PFSK-1 (cell line): Measurements from ENCODE around the gene TXNDC16.

ENCODE experiments used
- FOXP2 ChIP-seq: optimal IDR thresholded peaks from 2 replicates; pipeline ENCODE3; 2011; ENCODE audit warnings: borderline replicate concordance, control low read depth, inconsistent platforms; ENCODE audit not compliant: insufficient read depth; ENCODE audit errors: extremely low read length, extremely low read depth
- POLR2AphosphoS5 ChIP-seq: IDR thresholded peaks from 2 replicates; pipeline ENCODE4 v1.6.1; 2012; ENCODE audit warnings: low read depth, mild to moderate bottlenecking, control low read depth, low read length, moderate library complexity
- SIN3A ChIP-seq: IDR thresholded peaks from 2 replicates; pipeline ENCODE4 v1.6.1; 2012; ENCODE audit warnings: mild to moderate bottlenecking, low read length, moderate library complexity, borderline replicate concordance; ENCODE audit not compliant: insufficient read depth
- TAF1 ChIP-seq: IDR thresholded peaks from 2 replicates; pipeline ENCODE4 v1.6.1; 2012; ENCODE audit warnings: low read length, control low read depth, borderline replicate concordance; ENCODE audit not compliant: insufficient read depth
- TF ChIP-seq, protein P1 (sequence below), 2 experiments: IDR thresholded peaks; 2 replicates each; pipeline versions ENCODE4 v1.6.1 to v1.8.0; 2011 to 2012; ENCODE audit warnings: low read depth in 2 of 2, low read length in 2 of 2, control low read depth in 1 of 2, inconsistent platforms in 1 of 2, mild to moderate bottlenecking in 1 of 2, moderate library complexity in 1 of 2; ENCODE audit not compliant: insufficient read depth in 1 of 2

DNA sequence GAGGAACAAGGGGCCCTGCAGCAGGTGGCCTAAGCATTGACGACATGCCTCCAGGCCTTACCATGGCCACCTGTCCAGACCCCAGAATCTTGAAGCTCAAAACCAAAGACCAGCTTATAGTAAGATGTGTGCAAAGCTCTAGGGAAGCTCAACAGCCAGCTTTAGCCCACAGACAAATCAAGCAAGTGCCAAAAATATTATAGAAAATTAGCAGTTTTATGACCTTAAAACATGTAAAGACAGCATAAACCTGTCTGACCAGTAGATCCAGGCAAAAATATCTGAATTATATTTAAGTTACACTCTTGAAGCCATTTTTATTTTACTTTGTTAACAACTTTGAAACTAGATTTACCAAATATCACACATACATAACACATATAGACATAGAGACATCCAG, 90.6 kb downstream of the TXNDC16 start:
- TF ChIP-seq POLR2AphosphoS5 (no peak), SIN3A (no peak), TAF1 (no peak), FOXP2 (no peak)
- TF ChIP-seq, protein P1, sequence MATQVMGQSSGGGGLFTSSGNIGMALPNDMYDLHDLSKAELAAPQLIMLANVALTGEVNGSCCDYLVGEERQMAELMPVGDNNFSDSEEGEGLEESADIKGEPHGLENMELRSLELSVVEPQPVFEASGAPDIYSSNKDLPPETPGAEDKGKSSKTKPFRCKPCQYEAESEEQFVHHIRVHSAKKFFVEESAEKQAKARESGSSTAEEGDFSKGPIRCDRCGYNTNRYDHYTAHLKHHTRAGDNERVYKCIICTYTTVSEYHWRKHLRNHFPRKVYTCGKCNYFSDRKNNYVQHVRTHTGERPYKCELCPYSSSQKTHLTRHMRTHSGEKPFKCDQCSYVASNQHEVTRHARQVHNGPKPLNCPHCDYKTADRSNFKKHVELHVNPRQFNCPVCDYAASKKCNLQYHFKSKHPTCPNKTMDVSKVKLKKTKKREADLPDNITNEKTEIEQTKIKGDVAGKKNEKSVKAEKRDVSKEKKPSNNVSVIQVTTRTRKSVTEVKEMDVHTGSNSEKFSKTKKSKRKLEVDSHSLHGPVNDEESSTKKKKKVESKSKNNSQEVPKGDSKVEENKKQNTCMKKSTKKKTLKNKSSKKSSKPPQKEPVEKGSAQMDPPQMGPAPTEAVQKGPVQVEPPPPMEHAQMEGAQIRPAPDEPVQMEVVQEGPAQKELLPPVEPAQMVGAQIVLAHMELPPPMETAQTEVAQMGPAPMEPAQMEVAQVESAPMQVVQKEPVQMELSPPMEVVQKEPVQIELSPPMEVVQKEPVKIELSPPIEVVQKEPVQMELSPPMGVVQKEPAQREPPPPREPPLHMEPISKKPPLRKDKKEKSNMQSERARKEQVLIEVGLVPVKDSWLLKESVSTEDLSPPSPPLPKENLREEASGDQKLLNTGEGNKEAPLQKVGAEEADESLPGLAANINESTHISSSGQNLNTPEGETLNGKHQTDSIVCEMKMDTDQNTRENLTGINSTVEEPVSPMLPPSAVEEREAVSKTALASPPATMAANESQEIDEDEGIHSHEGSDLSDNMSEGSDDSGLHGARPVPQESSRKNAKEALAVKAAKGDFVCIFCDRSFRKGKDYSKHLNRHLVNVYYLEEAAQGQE (IDR thresholded peaks at IDR 0.05; ENCODE audit: insufficient read depth in 1 of 2, low read depth in 2 of 2, low read length in 2 of 2) = no peak
